AML-193 (cell line): ENCODE measurements around the gene THOC6.
A peak's percentile ranks its signal among the peaks of the same experiment; 100 is the strongest.

Source experiments
- DNase-seq, 2 experiments: peaks; one replicate each; lab custom pipeline; 2025; lab: John Stamatoyannopoulos, UW

The THOC6 gene

DNA sequence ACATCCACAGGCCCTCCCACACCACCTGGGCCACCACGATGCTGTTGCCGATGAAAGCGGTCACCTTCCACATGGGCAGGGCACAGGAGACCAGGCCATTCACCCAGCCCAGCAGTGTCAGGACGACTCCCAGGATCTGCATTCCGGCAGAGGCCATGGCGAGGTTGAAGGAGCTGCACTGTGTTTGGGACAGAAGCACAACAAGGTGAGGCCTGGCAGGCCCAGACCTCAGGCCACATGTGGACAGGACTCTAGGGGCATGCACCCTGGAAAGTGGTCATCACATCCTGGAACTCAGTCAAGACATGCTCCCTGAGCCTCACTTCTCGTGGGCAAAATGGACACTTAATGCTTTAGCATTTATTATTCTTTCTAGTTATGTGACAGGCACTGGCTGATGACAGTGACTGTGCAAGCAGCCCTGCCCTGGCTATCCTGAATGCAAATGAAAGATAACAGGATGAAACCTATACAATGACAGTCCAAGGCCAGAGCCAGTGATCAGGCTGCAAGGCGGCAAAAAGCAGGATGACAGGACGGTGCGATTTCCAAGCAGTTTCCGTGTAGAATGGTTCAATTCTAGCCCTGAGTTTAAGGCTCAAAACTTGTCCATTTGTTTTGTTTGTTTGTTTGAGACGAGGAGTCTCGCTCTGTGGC, 7.8 kb upstream of the THOC6 start:
- no peak for DNase-seq

DNA sequence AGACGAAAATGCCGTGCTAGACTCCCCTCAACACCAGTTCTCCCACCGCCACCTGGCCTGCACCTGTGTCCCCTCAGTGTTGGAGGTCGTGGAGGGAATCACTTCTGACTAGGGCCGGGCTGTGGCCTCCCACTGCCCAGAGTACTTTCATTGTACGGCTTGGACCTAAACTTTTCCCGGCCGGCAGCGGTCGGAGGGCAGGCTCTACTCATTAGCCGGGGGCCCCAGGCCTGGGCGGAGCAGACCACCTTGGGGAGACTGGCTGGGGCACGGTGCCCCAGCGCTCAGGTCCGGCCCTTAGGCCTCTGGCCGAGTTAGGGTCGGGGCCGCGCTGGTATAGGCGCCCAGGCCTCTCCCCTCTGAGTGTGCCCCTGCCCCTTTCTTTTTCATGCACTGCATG, 6.5 kb upstream of the THOC6 start:
- DNase-seq: no peak

DNA sequence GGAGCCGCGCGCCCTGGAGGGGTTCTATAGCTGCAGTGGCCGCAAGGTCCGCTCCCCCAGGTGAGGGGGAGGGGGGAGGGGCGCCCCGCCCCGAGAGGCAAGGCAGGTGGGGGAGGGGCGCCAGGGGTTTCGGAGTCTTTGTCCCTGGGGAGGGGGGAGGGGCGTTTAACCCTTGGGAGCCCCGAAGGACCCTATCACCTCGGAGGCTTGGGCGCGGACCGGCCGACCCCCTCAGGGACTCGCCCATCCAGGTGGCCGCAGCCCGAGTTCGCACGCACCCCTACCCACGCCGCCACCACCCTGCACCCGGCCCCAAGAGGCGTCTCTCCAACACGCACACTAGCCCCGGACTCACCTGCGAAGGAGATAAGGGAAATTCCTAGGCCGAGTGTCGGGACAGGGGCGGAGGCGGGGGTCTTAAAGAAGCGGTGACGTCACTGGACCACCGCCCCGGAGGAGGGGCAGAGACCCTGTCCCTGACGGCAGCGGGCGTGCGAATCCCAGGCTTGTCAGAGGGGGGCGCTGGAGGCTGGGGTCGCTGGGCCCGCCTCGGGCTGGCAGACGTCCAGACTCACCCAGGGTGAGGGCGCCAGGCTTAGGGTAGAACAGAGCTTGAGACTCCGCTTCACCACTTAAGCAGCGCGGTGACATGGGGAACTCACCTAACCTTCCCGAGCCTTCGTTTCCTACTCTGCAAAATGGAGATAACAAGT, 5.9 kb upstream of the THOC6 start, which contains the start of gene CLDN6:
TSS of gene CLDN6 (minus strand) at position 390 of the 713 bp plus-strand sequence. CDS start 2,162 bp downstream, outside the sequence.
- DNase-seq: no peak

DNA sequence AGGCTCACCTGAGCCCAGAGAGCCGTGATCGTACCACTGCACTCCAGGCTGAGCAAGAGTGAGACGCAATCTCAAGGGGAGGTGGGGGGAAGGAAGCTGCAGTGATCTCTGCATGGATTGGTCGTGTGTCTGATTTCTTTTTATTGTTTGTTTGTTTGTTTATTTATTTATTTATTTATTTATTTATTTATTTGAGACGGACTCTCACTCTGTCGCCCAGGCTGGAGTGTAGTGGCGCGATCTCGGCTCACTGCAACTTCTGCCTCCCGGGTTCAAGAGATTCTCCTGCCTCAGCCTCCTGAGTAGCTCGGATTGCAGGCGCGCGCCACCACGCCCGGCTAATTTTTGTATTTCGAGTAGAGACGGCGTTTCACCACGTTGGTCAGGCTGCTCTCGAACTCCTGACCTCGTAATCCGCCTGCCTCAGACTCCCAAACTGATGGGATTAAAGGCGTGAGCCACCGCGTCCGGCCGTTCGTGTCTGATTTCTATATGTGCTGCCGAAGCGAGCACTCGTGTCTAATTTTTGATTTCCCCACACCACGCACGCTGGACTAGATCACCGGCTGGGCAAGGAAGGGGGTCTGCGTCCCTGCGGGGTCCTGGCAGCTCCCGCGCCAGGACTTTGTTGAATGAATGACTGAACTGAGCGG, 4.1 kb upstream of the THOC6 start:
- DNase-seq: no peak

DNA sequence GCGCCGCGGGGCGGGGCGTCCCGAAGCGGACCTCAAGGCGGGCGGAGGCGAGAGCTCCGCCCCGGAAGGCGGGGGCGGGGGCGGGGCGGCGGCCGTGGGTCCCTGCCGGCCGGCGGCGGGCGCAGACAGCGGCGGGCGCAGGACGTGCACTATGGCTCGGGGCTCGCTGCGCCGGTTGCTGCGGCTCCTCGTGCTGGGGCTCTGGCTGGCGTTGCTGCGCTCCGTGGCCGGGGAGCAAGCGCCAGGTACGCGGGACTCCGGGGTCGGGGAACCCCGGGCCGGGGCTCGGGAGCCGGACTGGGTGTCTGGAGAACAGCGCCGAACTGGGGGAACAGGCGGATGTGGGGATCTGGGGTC, 3.6 kb upstream of the THOC6 start, which contains the start of gene TNFRSF12A:
TSS of gene TNFRSF12A (plus strand) at position 122 of the 357 bp plus-strand sequence. CDS start at position 152, 30 bp downstream.
- peak; percentile 63 to 68 for DNase-seq

DNA sequence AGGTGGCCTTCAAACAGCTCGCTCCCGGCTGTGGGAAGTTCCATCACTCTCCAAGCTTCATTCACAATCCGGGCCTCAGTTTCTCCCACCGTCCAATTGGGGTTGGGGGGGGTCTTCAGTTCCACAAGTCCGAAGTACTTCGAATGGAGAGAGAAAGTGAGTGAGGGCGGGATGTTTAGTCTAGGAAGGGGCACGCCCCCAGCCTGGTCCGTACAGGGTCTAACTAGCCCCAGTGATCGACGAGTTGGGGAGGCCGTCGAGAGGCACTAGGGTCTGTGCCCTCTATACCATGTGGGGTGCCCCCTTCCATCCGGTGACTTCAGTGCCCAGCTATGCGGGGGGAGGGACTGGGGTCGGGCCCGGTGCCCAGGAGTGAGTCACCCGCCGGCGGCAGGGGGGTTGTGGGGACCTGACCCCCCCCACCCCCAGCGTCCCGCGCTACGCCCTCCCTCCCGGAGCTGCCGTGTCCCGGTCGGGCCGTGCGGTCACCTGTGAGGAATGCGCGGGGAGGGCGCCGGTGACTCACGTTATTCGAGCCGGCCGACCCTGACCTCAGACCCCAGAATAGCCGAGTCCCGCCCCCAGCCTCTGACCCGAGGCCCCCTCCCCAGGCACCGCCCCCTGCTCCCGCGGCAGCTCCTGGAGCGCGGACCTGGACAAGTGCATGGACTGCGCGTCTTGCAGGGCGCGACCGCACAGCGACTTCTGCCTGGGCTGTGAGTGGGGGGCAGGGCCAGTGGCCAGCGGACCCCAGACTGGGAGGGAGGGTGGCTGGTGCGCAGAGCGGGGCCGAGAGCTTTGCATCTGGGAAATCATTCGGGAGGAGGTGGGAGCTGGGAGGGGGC, 3.0 kb upstream of the THOC6 start:
- no peak for DNase-seq

DNA sequence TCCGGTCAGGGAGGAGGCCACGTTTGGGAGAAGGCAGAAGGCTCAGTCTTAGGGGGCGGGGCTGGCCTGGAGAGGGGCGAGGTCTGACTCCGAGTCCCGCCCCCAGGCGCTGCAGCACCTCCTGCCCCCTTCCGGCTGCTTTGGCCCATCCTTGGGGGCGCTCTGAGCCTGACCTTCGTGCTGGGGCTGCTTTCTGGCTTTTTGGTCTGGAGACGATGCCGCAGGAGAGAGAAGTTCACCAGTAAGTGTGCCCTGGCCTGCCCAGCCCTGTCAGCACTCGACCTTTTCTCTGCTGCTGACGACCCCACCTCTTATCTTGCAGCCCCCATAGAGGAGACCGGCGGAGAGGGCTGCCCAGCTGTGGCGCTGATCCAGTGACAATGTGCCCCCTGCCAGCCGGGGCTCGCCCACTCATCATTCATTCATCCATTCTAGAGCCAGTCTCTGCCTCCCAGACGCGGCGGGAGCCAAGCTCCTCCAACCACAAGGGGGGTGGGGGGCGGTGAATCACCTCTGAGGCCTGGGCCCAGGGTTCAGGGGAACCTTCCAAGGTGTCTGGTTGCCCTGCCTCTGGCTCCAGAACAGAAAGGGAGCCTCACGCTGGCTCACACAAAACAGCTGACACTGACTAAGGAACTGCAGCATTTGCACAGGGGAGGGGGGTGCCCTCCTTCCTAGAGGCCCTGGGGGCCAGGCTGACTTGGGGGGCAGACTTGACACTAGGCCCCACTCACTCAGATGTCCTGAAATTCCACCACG, 2.2 kb upstream of the THOC6 start:
- DNase-seq: peak; percentile 42 to 45

DNA sequence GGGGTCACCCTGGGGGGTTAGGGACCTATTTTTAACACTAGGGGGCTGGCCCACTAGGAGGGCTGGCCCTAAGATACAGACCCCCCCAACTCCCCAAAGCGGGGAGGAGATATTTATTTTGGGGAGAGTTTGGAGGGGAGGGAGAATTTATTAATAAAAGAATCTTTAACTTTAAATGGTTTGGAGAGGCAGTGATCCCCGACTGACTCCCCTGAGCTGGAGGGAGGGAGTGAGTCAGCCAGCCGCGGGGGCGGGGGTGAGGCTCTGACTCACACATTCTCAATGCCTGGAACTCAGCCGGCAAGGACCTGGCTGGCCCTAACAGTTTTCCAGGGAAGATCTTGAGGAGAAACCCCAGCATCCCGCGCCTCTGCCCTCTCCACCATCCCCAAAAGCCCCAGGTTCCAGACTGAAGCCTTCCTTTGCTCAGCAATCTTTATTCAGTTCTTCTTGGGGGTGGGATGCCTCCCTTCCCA, 1.6 kb upstream of the THOC6 start:
- DNase-seq: peak; percentile 17 to 29

DNA sequence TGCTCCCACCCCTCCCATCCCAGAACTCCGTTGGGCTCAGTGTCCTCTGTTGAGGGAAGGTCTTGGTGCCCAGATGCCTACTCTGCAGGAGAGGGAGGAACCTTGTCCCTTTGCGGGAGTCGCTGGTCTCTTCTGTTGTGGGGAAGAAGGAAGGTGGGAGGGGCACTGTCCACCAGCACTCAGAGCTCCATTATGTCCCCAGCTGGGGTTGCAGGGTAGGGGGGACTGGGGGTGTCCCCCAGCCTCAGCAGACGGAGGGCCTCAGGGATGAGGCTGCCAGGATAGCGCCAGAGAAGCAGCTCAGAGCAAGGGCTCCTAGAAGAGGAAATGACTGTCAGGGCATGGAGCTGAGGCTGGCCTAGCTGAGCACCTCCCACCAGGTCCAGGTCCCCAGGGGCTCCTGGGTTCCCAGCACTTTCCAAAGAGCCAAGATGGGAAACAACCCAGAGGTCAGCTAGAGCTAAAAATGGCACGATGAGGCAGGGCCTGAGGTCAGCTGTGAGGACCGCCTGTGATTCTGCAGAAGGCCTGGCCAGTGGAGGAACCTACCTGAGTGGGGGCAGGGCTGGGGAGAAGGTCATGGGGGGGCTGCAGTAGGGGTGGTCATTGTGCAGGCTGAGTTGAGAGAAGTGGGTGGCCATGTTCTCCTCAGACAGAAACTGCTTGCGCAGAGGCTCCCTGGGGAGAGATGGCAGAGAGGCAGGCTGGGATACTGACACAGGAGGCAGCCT, 986 bp upstream of the THOC6 start:
- no peak for DNase-seq

DNA sequence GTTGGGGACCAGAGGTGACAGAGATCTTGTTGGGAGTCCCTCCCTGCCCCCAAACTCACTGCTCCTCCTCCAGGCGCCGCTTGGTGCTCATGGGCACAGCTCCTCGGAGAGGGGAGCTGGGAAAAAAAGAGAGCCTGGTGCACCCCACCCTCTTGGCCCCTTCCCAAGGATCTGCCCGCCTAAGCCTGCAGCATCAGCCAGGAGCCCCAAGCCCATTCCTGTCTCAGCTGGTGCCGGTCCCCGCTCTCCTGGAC, 493 bp upstream of the THOC6 start:
- no peak for DNase-seq

DNA sequence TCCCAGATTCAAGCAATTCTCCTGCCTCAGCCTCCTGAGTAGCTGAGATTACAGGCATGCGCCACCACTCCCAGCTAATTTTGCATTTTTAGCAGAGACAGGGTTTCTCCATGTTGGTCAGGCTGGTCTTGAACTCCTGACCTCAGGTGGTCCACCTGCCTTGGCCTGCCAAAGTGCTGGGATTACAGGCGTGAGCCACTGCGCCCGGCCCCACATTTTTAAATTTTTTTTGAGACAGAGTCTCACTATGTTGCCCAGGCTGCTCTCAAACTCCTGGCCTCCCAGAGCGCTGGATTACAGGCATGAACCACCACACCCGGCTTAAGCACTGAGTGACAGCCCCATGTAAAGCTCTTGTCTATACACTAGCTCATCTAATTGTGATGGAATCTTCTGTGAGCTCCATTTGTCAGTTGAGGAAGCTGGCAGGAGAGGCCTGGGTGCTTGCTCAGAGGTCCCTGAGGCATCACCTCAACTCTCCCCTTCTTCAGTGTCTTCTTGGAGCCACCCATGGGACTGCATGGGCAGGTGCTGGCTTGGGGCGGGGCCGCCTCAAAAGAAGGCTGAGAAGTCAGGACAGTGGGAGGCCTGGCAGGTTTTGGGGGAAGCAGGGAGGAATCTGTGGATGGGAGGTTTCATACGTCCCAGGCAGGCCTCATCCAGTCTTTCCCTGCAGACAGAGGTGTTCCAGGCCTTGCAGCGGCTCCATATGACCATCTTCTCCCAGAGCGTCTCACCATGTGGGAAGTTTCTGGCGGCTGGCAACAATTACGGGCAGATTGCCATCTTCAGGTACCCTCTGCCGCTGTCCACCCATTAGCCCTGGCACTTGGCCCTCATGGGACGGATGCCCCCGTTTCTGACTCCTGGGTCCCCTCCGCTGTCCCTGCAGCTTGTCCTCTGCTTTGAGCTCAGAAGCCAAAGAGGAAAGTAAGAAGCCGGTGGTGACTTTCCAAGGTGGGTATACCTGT, 1.5 kb downstream of the THOC6 start:
- no peak for DNase-seq

DNA sequence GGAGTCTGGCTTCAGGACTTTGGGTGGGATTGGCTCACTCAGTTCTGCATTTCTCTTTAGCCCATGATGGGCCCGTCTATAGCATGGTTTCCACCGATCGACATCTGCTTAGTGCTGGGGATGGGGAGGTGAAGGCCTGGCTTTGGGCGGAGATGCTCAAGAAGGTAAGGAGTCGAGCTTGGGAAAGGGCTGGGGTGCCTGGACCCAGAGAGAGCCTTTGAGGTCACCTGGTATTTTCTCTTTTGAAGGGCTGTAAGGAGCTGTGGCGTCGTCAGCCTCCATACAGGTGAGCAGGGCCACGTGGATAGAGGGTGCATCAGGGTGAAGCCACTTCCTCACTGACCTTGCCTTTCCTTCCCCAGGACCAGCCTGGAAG, 2.2 kb downstream of the THOC6 start:
- no peak for DNase-seq

DNA sequence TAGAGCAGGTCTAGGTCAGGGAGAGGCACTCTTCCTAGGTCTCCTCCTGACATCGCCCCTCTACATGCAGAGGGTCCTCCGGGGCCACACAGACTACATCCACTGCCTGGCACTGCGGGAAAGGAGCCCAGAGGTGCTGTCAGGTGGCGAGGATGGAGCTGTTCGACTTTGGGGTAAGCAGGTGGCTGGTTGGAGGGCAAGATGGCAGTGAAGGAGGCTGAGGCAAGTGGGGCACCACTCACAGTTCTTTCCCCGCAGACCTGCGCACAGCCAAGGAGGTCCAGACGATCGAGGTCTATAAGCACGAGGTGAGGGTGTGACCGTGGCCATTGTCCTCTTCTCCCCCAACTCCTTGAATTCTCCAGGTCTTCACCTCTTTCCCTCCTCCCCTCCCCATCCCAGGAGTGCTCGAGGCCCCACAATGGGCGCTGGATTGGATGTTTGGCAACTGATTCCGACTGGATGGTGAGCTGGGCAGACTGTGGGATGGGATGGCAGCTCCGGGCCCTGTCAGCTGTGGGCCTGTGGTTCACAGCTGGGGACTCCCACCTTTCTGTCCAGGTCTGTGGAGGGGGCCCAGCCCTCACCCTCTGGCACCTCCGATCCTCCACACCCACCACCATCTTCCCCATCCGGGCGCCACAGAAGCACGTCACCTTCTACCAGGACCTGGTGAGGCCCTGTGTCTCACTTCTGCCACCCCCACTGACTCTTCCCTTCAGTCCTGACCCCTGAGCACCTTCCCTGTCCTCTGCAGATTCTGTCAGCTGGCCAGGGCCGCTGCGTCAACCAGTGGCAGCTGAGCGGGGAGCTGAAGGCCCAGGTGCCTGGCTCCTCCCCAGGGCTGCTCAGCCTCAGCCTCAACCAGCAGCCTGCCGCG, 3.0 kb downstream of the THOC6 start:
- DNase-seq: no peak

DNA sequence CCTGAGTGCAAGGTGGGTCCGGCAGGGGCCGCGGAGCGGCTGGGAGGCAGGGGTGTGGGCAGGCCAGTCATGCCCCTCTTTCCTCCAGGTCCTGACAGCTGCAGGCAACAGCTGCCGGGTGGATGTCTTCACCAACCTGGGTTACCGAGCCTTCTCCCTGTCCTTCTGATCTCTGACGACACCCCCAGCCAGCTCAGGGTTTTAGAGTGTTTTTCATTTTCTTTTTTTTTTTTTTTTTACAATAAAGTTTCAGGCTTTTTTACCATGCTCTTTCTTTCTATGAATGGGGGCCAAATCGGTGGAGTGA, 3.6 kb downstream of the THOC6 start:
- DNase-seq: no peak

DNA sequence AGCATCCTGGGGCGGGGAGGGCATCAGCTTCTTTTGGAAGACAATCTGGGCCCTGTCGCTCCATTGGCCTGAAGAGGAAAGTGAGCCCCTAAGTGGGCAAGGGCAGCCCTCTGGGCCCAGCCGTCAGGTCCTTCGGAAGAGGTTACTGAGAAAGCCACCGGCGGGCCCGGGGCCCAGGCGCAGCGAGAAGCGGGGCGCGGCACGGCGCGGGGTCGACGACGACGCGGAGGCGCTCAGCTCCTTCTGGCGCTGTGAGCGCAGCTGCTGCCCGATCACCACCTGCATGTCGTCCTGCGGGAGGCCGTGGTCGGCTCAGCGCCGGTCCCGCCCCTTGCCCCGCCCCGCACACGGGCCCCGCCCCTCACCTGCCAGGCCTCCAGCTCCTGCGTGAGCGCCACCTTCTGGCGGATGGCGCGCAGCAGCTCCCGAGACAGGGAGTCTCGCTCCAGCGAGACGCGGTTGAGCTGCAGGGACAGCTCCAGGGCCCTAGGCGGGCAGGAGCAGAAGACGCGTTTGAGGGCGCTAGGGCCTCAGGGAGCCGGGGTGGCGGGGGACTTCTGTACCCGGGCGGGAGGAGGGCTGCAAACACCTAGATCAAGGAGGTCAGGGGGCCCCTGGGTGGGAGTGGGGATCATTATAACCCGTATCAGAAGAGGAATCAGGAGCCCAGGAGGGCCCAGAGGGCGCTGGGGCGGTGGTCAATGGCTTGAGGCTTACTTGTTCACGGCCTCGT, 4.3 kb downstream of the THOC6 start:
- DNase-seq: peak; percentile 63 to 71

DNA sequence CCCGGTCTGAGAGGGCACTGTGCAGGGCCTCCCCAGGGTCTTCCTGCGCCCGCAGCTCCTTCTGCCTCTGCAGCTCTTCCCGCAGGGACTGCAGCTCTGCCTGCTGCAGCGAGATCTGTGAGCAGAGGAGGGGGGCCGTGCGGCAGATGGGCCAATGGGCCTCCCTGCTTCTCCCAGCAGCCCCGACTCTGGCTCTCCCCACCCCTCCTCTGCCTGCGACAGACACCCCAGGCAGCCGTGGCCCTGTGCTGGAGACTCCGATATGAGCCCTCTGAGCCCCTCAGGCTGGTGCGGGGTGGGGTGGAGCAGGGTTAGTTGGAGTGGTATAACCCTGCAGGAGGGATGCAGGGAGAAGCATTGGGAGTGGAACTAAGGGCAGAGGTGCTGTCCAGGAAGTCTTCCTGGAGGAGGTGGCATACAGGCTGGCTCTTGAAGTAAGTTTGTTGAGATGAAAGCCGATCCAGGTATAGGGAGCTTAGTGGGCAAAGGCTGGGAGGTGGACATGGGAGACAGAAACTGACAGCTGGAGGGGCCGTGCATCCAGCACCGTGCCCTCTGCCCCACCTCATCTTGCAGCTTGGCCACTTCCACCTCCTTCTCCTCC, 5.0 kb downstream of the THOC6 start:
- DNase-seq: no peak

DNA sequence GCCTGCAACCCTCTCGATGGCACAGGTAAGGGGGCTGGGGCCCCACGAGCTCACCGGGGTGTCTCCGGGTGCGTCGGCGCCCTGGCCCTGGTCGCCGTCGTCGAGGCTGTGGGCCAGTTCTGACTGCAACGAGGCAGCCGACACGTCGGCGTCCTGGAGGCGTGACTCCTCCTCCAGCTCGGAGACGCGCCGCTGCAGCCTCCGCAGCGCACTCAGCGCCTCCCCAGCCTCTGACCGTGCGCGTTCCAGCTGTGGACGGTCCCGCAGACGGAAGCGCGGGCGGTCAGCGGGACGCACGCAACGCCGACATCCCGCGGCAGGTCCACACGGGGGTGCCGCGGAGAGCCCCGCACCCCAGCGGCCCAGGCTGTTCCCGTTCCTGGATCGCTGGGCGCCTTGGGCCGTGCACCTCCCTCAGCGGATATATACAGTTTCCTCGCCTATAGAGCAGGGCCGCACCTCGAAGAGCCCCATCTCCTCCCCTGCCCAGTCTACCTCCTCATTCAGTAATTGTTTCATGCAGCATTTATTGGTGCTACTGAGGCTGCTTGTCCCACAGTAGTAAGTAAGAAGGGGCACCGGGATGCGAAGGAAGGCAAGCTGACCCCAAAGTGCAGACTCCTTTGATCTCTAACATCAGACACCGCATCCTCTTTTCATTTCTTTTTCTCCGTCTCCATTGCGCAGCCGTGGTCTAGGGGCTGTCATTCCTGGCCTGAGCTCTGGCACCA, 5.8 kb downstream of the THOC6 start:
- DNase-seq: no peak
